A673 (cell line): Measurements from ENCODE around the gene KMT5B. TPM values are rescaled to one million over a fixed set of nuclear protein-coding genes. Genes with fewer than 3 reads are reported as not detected.

Experiments used
- BruUV-seq: library from RNA; stranded (reverse); fragments of 400-500 nt; replicated peaks from 2 replicates; lab custom pipeline; 2021; lab: Mats Ljungman, UMichigan
- CTCF ChIA-PET: fragments of 300-600 bp; sonication (Branson Sonifier 250); formaldehyde crosslinking; loops from one replicate; lab custom pipeline; 2022; ENCODE audit warnings: antibody characterized with exemption; lab: Charles Lee
- POLR2A ChIA-PET: fragments of 300-600 bp; sonication (Branson Sonifier 250); formaldehyde crosslinking; loops from one replicate; lab custom pipeline; 2022; ENCODE audit warnings: antibody characterized with exemption; ENCODE audit not compliant: low non-redundant PET; lab: Charles Lee
- DNase-seq: peaks from one replicate; pipeline ENCODE4 v3.0.0-alpha.2; 2015; ENCODE audit warnings: low spot score
- H3K27ac ChIP-seq: fragments of 200-600 bp; sonication (generic); 2 replicates; pipeline ENCODE4 v1.5.1; 2016; ENCODE audit warnings: mixed run types, low read depth, mild to moderate bottlenecking, mixed read lengths, antibody characterized with exemption, low read length; ENCODE audit not compliant: poor library complexity, severe bottlenecking
- H3K27me3 ChIP-seq: fragments of 200-600 bp; sonication (generic); replicated peaks from 2 replicates; pipeline ENCODE4 v1.6.1; 2017; ENCODE audit warnings: mixed run types, low read depth, mild to moderate bottlenecking, mixed read lengths, antibody characterized with exemption, low read length; ENCODE audit not compliant: insufficient read depth, poor library complexity
- H3K36me3 ChIP-seq: fragments of 200-600 bp; sonication (generic); 2 replicates; pipeline ENCODE4 v1.6.1; 2016; ENCODE audit warnings: mixed run types, mild to moderate bottlenecking, mixed read lengths, antibody characterized with exemption, low read length; ENCODE audit not compliant: insufficient read depth, poor library complexity, severe bottlenecking
- H3K4me1 ChIP-seq: fragments of 200-600 bp; sonication (generic); 2 replicates; pipeline ENCODE4 v1.6.1; 2017; ENCODE audit warnings: mixed run types, mild to moderate bottlenecking, mixed read lengths, antibody characterized with exemption, low read length; ENCODE audit not compliant: insufficient read depth, poor library complexity, severe bottlenecking
- H3K4me3 ChIP-seq: fragments of 200-600 bp; sonication (generic); 2 replicates; pipeline ENCODE4 v1.5.1; 2016; ENCODE audit warnings: low read depth, mixed run types, mild to moderate bottlenecking, mixed read lengths, low read length; ENCODE audit not compliant: poor library complexity, severe bottlenecking
- H3K9me3 ChIP-seq: fragments of 200-600 bp; sonication (generic); 2 replicates; pipeline ENCODE4 v1.6.1; 2016; ENCODE audit warnings: mixed run types, low read depth, mild to moderate bottlenecking, mixed read lengths, antibody characterized with exemption, low read length; ENCODE audit not compliant: poor library complexity, severe bottlenecking
- CTCF ChIP-seq: fragments of 300-800, 200-600 bp; sonication (generic); conservative IDR thresholded peaks from 2 replicates; pipeline ENCODE4 v1.5.1; 2017; ENCODE audit warnings: low read depth, mild to moderate bottlenecking, antibody characterized with exemption, low read length, moderate library complexity, mixed read lengths
- EZH2 ChIP-seq: fragments of 200-600 bp; sonication (generic); IDR thresholded peaks from 2 replicates; pipeline ENCODE4 v1.6.1; 2017; ENCODE audit warnings: borderline replicate concordance, low read depth, mild to moderate bottlenecking, mixed read lengths, antibody characterized with exemption, low read length; ENCODE audit not compliant: poor library complexity, severe bottlenecking
- intact Hi-C: fragments of 100-400 bp; cut with micrococcal nuclease; formaldehyde crosslinking; loops from one replicate; pipeline ENCODE4 v1.10.0; 2022; ENCODE audit not compliant: unreplicated experiment
- total RNA-seq: library from RNA; stranded (reverse); gene quantifications from 2 replicates; pipeline ENCODE4 v1.2.3, GENCODE V29; 2021

The KMT5B gene
- total RNA-seq, 1 experiment from 2014 or later, result 35.4 TPM

DNA sequence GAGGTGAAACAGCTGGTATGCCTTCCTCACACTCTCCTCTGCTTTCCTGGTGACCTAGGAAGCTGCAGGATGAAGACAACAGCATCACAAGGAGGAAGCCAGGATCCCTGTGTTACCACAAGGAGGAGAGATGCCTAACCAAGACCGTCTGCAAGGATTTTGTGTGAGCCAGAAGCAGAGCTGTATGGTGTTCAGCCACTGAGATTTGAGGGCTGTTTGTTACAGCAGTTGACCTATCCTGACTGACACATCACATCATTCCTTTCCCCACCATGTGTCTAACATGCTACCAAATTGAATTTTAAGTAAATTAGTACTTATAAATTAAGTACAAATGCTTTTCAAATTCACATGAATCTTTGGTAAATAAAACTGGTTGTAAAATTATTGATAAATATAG lies 83.0 kb downstream of the KMT5B start:
- intact Hi-C loops, result no loop called here
- H3K9me3 ChIP-seq, result peaks cover 12% of the 10 kb centered on the region

DNA sequence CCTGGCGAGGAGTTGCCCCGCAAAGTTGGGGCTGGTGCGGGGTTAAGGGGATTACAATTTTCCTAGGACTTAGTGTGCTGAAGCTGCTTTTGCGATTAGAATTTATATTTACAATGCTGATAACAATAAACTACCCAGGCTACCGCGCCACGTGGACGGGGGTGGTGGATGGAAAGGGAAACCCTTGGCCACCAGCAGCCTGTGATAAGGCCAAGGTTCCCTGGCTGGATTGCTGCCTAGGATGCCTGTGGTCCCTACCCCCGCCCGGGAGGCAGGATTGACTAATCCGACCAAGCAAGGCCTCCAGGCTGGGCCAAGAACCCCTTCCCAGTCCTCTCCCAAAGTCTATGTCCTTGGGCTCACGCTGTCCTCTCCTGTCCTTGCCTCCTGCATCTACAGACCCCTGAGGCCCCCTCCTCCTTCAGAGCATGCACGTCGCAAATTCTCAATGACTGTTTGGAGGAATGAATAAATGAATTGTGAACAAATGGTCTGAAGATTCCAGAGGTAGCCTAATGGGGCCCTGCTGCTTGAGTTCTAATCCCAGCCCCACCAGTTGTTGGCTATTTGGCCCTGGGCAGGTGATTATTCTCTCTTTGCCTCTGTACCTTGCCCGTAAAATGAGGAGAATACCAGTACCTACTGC lies 84.3 kb downstream of the KMT5B start:
- H3K27ac ChIP-seq, result no peak overlapping the region
- CTCF ChIA-PET, result no interaction called here

More for the DNA sequence above, 83.0 kb downstream of the KMT5B start:
- Histone ChIP-seq H3K4me1 (no peaks in the 10 kb centered on the region), H3K27ac (no peak overlapping the region), H3K4me3 (no peak overlapping the region), H3K36me3 (no peaks in the 10 kb centered on the region), H3K27me3 (no peaks in the 10 kb centered on the region)
- no peak for TF ChIP-seq EZH2
- no peak for TF ChIP-seq CTCF
- BruUV-seq, result no TSS peak
- CTCF ChIA-PET, result no interaction called here
- DNase-seq, result no peak
- POLR2A ChIA-PET, result no interaction called here

More for the DNA sequence above, 84.3 kb downstream of the KMT5B start:
- no peak for TF ChIP-seq CTCF
- TF ChIP-seq EZH2, result no peak
- no peaks in the 10 kb centered on the region for H3K27me3 ChIP-seq
- POLR2A ChIA-PET, result no interaction called here
- BruUV-seq, result no TSS peak
- no peaks in the 10 kb centered on the region for H3K4me1 ChIP-seq
- H3K36me3 ChIP-seq, result no peaks in the 10 kb centered on the region
- H3K4me3 ChIP-seq, result peak overlapping the region; percentile 30
- no peak for DNase-seq
- peaks cover 6% of the 10 kb centered on the region for H3K9me3 ChIP-seq
- intact Hi-C loops, result no loop called here
